ENCODE measurements around the gene CSNK1A1.

Gene CSNK1A1

DNA sequence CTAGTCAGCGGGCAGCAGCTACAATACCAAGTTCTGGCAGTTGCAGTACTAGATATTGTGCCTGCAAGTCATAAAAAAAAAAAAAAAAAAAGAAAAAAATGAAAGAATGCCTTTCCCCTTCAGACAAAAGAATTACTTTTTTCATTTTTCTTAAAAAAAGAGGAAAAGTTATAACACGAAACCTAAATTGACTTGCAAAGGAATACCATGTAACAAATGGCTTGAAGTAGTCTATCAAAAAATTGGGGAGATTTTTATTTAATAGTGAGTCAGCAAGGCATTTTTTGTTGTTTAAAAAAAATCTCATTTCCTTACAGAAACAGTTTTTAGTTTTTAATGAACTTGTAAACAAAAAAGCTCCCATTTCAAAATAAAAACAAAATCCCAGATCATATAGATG lies 55.6 kb downstream of the CSNK1A1 start:
- no peaks in the 10 kb centered on the region for H3K9me3 ChIP-seq (ENCODE audit: control insufficient read depth, low read length)
- H3K27me3 ChIP-seq (ENCODE audit: control insufficient read depth, insufficient read depth, low read length, poor library complexity, severe bottlenecking): no peaks in the 10 kb centered on the region
- WGBS, 2 experiments: 100% methylated on average over 1 to 2 of the region's 2 CpGs
- H3K27ac ChIP-seq (ENCODE audit: insufficient read depth, low read depth, low read length, poor library complexity, severe bottlenecking): no peak overlapping the region
- H3K36me3 ChIP-seq (ENCODE audit: control insufficient read depth, insufficient read depth, low read length): peaks cover 9% of the 10 kb centered on the region
- no peak overlapping the region for H3K4me3 ChIP-seq (ENCODE audit: insufficient read depth, low read depth, low read length)
- H3K4me1 ChIP-seq (ENCODE audit: control insufficient read depth, insufficient read depth, low read length): no peaks in the 10 kb centered on the region

DNA sequence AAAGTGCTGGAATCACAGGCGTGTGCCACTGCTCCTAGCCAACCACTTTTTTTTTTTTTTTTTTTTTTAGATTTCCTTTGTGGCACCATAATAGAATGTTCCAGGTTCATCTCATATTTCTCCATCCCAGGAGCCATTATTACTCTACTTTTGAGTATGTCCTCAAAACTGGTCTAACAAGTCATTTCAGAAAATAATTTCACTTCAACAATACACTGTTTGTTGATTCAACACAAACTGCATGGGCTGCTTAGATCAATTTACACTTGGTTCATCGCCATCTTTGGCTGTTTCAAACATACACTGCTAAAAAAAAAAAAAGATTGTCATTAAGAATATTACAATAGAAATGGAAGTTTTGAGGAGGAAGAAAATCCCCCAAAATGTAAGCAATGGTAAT lies 57.9 kb downstream of the CSNK1A1 start:
- WGBS, 2 experiments: 100% methylated on average over 1 to 2 of the region's 2 CpGs

DNA sequence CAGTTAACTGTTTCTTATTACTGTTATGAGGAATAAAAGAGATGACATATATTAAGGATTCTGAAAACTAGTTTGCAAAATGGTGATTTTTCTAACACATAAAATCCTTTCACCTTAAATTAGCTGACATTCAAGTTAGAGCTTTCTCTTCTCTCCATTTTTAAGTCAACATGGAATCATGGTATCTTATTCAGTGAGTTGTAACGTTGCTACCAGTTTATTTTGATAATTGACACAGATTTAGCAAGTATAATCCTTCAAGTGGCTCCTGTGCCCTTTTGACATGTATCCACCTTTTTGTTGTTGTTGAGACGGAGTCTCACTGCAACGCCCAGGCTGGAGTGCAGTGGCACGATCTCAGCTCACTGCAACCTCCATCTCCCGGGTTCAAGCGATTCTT lies 58.5 kb downstream of the CSNK1A1 start:
- H3K36me3 ChIP-seq (ENCODE audit: control insufficient read depth, insufficient read depth, low read length): peaks cover 5% of the 10 kb centered on the region
- H3K27me3 ChIP-seq (ENCODE audit: control insufficient read depth, insufficient read depth, low read length, poor library complexity, severe bottlenecking): no peaks in the 10 kb centered on the region
- H3K27ac ChIP-seq (ENCODE audit: insufficient read depth, low read depth, low read length, poor library complexity, severe bottlenecking): no peak overlapping the region
- no peak overlapping the region for H3K4me3 ChIP-seq (ENCODE audit: insufficient read depth, low read depth, low read length)
- H3K4me1 ChIP-seq (ENCODE audit: control insufficient read depth, insufficient read depth, low read length): no peaks in the 10 kb centered on the region
- H3K9me3 ChIP-seq (ENCODE audit: control insufficient read depth, low read length): no peaks in the 10 kb centered on the region
- WGBS, 2 experiments: 94 to 96% methylated on average over 5 to 6 of the region's 6 CpGs

More for the DNA sequence above, 57.9 kb downstream of the CSNK1A1 start:
- Histone ChIP-seq H3K4me1 (ENCODE audit: control insufficient read depth, insufficient read depth, low read length) (no peaks in the 10 kb centered on the region), H3K36me3 (ENCODE audit: control insufficient read depth, insufficient read depth, low read length) (peaks cover 5% of the 10 kb centered on the region), H3K4me3 (ENCODE audit: insufficient read depth, low read depth, low read length) (no peak overlapping the region), H3K9me3 (ENCODE audit: control insufficient read depth, low read length) (no peaks in the 10 kb centered on the region), H3K27me3 (ENCODE audit: control insufficient read depth, insufficient read depth, low read length, poor library complexity, severe bottlenecking) (no peaks in the 10 kb centered on the region), H3K27ac (ENCODE audit: insufficient read depth, low read depth, low read length, poor library complexity, severe bottlenecking) (no peak overlapping the region)

DNA sequence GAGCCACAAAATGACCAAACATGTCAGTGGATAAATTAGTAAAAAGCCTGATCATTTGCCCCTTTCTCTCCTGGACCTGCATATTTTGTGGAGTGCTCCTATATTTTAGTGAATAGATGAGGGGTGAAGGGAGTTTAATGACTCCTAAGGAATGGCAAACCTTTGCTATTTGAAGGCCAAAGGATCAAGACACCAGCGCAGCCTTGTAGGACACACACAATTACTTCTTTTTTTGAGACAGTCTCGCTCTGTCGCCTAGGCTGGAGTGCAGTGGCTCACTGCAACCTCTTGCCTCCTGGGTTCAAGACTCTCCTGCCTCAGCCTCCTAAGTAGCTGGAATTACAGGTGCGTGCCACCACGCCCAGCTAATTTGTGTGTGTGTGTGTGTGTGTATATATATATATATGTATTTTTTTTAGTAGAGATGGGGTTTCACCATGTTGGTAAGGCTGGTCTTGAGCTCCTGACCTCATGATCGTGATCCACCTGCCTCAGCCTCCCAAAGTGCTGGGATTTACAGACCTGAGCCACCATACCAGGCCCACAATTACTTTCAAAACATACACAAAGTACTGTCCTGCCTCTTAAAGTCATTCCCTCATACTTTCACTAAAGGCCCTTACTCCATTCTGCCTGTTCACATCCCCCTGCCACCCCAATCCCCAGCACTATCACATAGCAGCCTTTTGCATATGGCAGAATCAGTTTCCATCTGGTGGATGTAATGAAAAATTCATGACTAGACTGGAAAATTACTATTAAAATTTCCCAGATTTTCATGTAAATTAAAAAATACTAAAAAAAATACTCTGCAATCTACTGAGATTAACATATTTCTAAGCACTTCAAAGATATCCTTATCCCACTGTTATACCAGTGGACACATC lies 60.4 kb downstream of the CSNK1A1 start:
- Histone ChIP-seq H3K4me1 (ENCODE audit: control insufficient read depth, insufficient read depth, low read length) (no peaks in the 10 kb centered on the region), H3K9me3 (ENCODE audit: control insufficient read depth, low read length) (no peaks in the 10 kb centered on the region), H3K36me3 (ENCODE audit: control insufficient read depth, insufficient read depth, low read length) (no peaks in the 10 kb centered on the region), H3K4me3 (ENCODE audit: insufficient read depth, low read depth, low read length) (no peak overlapping the region), H3K27ac (ENCODE audit: insufficient read depth, low read depth, low read length, poor library complexity, severe bottlenecking) (no peak overlapping the region), H3K27me3 (ENCODE audit: control insufficient read depth, insufficient read depth, low read length, poor library complexity, severe bottlenecking) (no peaks in the 10 kb centered on the region)
- 78 to 88% methylated on average over 4 of the region's 6 CpGs for WGBS, 2 experiments

DNA sequence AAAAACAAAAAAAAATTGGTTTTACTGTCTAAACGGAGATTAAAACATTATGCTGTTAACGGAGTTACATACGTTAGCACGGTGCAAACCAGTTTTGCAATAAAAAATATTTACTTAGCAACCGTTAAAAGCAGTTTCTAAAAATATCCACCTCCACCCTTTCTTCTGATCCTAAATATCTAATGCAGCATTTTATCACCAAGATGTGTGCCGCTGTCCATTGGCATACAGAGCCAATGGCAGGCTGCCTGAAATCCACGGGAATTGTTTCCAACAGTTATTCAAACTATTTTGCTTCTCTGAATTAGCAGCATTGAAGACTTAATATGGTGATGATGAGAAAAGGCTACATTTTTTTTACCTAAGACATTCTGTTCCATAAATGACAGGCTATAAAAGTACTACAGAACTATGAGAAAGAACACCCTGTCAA lies 61.6 kb downstream of the CSNK1A1 start:
- Histone ChIP-seq H3K27ac (ENCODE audit: insufficient read depth, low read depth, low read length, poor library complexity, severe bottlenecking) (no peak overlapping the region), H3K27me3 (ENCODE audit: control insufficient read depth, insufficient read depth, low read length, poor library complexity, severe bottlenecking) (no peaks in the 10 kb centered on the region), H3K4me3 (ENCODE audit: insufficient read depth, low read depth, low read length) (no peak overlapping the region), H3K4me1 (ENCODE audit: control insufficient read depth, insufficient read depth, low read length) (no peaks in the 10 kb centered on the region), H3K36me3 (ENCODE audit: control insufficient read depth, insufficient read depth, low read length) (no peaks in the 10 kb centered on the region), H3K9me3 (ENCODE audit: control insufficient read depth, low read length) (no peaks in the 10 kb centered on the region)
- WGBS, 2 experiments: 81 to 82% methylated on average over 7 of the region's 7 CpGs

DNA sequence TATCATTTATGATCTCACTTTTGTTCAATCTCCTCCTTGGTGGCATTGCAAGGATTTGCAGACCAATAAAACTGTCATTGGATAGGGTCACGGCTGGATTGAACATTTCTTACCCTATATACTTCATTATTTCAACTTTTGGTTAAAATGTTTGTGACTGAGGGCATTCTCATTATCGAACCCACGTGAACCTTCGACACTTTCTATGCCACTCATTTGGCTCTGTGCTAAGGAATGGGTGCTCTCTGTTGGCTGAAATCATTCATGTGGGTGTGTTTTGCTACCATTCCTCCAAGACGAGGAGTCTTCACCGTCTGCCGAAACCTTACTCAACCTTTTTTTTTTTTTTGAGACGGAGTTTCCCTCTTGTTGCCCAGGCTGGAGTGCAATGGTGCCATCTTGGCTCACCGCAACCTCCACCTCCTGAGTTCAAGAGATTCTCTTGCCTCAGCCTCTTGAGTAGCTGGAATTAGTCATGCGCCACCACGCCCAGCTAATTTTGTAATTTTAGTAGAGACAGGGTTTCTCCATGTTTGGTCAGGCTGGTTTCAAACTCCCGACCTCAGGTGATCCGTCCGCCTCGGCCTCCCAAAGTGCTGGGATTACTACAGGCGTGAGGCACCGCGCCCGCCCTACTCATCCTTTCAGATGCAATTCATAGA lies 62.5 kb downstream of the CSNK1A1 start:
- H3K4me1 ChIP-seq (ENCODE audit: control insufficient read depth, insufficient read depth, low read length): no peaks in the 10 kb centered on the region
- H3K27ac ChIP-seq (ENCODE audit: insufficient read depth, low read depth, low read length, poor library complexity, severe bottlenecking): no peak overlapping the region
- no peak overlapping the region for H3K4me3 ChIP-seq (ENCODE audit: insufficient read depth, low read depth, low read length)
- WGBS, 2 experiments: 85 to 90% methylated on average over 18 to 19 of the region's 19 CpGs
- no peaks in the 10 kb centered on the region for H3K9me3 ChIP-seq (ENCODE audit: control insufficient read depth, low read length)
- no peaks in the 10 kb centered on the region for H3K27me3 ChIP-seq (ENCODE audit: control insufficient read depth, insufficient read depth, low read length, poor library complexity, severe bottlenecking)
- H3K36me3 ChIP-seq (ENCODE audit: control insufficient read depth, insufficient read depth, low read length): no peaks in the 10 kb centered on the region

DNA sequence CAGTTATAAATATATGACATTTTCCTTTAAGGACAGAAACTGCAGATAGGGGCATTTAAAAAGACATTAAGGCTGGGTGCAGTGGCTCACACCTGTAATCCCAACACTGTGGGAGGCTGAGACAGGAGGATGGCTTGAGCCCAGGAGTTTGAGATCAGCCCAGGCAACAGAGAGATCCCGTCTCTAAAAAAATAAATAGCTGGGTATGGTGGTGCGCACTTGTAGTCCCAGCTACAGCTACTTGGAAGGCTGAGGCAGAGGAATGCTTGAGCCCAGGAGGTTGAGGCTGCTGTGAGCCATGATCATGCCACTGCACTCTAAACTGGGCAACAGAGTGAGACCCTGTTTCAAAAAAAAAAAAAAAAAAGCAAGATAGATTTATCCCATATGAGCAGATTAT lies 63.6 kb downstream of the CSNK1A1 start:
- no peaks in the 10 kb centered on the region for H3K4me1 ChIP-seq (ENCODE audit: control insufficient read depth, insufficient read depth, low read length)
- no peaks in the 10 kb centered on the region for H3K36me3 ChIP-seq (ENCODE audit: control insufficient read depth, insufficient read depth, low read length)
- 87 to 89% methylated on average over 2 of the region's 2 CpGs for WGBS, 2 experiments
- H3K9me3 ChIP-seq (ENCODE audit: control insufficient read depth, low read length): no peaks in the 10 kb centered on the region
- no peaks in the 10 kb centered on the region for H3K27me3 ChIP-seq (ENCODE audit: control insufficient read depth, insufficient read depth, low read length, poor library complexity, severe bottlenecking)
- no peak overlapping the region for H3K4me3 ChIP-seq (ENCODE audit: insufficient read depth, low read depth, low read length)
- no peak overlapping the region for H3K27ac ChIP-seq (ENCODE audit: insufficient read depth, low read depth, low read length, poor library complexity, severe bottlenecking)

DNA sequence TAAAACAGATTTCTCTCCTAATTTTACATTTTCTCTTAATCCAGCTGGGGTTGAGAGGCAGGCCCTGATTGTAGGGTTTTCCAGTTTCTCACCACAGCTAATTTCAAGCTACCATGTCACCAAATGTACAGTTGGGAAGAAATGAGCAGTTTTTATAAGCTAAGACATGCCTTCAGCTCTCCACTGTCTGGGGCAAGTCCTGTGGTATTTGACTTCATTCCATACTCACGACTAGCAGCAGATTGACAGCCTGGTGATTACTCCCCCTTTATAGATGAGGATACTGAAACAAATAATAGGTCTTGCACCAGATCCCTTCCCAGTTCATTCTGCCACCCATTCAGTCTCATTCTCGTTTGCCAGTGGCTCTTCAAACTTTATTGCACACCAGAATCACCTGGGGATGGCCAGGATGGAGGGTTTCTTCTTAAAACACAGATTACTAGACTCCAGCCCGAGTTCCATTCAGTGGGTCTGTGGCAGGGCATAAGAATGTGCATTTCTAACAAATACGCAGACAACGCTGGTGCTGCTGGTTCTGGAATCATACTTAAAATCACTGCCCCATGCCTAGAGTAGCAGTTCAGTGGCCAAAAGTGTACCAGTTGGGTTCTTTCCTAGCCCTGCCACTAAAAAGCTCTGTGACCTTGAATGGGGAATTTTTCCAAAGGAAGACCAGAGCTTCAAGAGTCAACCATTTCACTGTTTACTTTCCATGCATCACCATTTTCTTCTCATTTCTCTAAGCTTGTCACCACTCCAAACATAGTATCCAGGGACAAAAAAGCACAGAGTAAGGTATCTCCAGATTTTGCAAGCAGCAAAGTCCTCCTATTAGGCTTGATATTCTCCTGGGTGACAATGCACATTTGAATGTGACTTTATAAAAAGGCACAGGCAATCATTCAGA lies 64.3 kb downstream of the CSNK1A1 start:
- no peaks in the 10 kb centered on the region for H3K27me3 ChIP-seq (ENCODE audit: control insufficient read depth, insufficient read depth, low read length, poor library complexity, severe bottlenecking)
- H3K27ac ChIP-seq (ENCODE audit: insufficient read depth, low read depth, low read length, poor library complexity, severe bottlenecking): no peak overlapping the region
- WGBS, 2 experiments: 84 to 85% methylated on average over 5 of the region's 5 CpGs
- no peak overlapping the region for H3K4me3 ChIP-seq (ENCODE audit: insufficient read depth, low read depth, low read length)
- no peaks in the 10 kb centered on the region for H3K36me3 ChIP-seq (ENCODE audit: control insufficient read depth, insufficient read depth, low read length)
- no peaks in the 10 kb centered on the region for H3K9me3 ChIP-seq (ENCODE audit: control insufficient read depth, low read length)
- no peaks in the 10 kb centered on the region for H3K4me1 ChIP-seq (ENCODE audit: control insufficient read depth, insufficient read depth, low read length)

DNA sequence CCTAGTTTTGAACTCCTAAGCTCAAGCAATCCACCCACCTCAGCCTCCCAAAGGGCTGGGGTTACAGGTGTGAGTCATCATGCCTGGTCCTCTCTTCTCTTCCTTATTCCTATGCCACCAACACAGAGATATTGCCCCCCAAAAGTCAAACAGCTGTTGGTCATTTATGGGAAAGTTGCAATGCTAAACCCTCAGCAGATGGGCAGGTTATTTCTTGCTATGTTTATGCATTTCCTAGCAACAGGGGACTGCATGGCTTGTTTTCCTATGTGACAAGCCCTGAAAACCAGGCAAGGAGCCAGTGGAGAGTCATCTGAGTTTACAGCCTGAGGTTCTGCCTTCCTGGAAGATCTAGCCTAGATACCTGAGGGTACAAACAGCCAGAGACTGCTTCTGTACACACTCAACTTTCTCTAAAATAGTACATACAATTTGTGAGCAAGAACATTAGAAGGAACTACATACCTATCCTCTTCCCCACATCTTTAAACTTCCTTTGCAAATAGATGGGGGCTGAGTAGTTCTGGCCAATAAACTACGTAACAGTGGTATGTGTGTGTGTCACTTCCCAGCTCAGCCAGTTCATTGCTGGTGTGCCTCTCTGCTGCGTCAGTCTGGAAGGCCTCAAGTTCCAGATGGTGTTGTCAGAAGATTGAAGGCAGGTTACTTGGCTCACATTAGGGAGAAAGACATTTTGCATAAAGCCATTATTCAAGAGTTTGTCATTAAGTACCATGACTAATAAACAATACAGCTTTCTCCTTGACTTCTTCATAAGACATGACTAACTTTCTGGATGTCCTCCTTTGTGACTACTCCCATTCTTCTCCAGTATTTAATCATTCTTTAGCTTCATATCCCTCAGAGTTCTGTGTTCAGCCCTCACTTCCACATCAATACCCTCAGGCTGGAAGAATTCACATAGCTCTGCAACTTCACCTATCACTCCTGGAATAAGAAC lies 65.3 kb downstream of the CSNK1A1 start:
- Histone ChIP-seq H3K4me3 (ENCODE audit: insufficient read depth, low read depth, low read length) (no peak overlapping the region), H3K9me3 (ENCODE audit: control insufficient read depth, low read length) (no peaks in the 10 kb centered on the region), H3K36me3 (ENCODE audit: control insufficient read depth, insufficient read depth, low read length) (no peaks in the 10 kb centered on the region), H3K27ac (ENCODE audit: insufficient read depth, low read depth, low read length, poor library complexity, severe bottlenecking) (no peak overlapping the region), H3K27me3 (ENCODE audit: control insufficient read depth, insufficient read depth, low read length, poor library complexity, severe bottlenecking) (no peaks in the 10 kb centered on the region), H3K4me1 (ENCODE audit: control insufficient read depth, insufficient read depth, low read length) (no peaks in the 10 kb centered on the region)
- 95 to 98% methylated on average over 2 of the region's 2 CpGs for WGBS, 2 experiments
